Mesodermal cell (in vitro differentiated cells): Measurements from ENCODE around the gene LGR6.
"Not testable (repeated sequence)": the region's sequence is repeated elsewhere in the genome, so short reads cannot be mapped to it uniquely, and the experiment has no call there.

Source experiments
- H3K27ac ChIP-seq: 2 replicates; pipeline ENCODE4 v1.7.0; 2013; ENCODE audit warnings: mild to moderate bottlenecking, low read depth, low read length, moderate library complexity; ENCODE audit not compliant: severe bottlenecking
- H3K36me3 ChIP-seq: 2 replicates; pipeline ENCODE4 v1.7.1; 2013; ENCODE audit warnings: mild to moderate bottlenecking, low read length, moderate library complexity; ENCODE audit not compliant: control insufficient read depth, insufficient read depth
- H3K4me1 ChIP-seq: one replicate; pipeline ENCODE4 v1.7.1; 2013; ENCODE audit warnings: mild to moderate bottlenecking, low read length; ENCODE audit not compliant: insufficient read depth, control insufficient read depth, poor library complexity, severe bottlenecking
- H3K4me3 ChIP-seq: 2 replicates; pipeline ENCODE4 v1.7.0; 2013; ENCODE audit warnings: low read length, control low read depth, mild to moderate bottlenecking; ENCODE audit not compliant: insufficient read depth, poor library complexity, severe bottlenecking; ENCODE audit errors: extremely low read depth
- H3K9me3 ChIP-seq: 2 replicates; pipeline ENCODE4 v1.7.1; 2013; ENCODE audit warnings: mild to moderate bottlenecking, low read length, moderate library complexity; ENCODE audit not compliant: control insufficient read depth
- WGBS, 2 experiments: methylation state at CpG; one replicate each; pipeline ENCODE4 v1.1.5; 2013; ENCODE audit warnings: missing lambda C conversion rate in 2 of 2; ENCODE audit not compliant: insufficient coverage in 2 of 2; 5-methylcytosine and 5-hydroxymethylcytosine counted together

The LGR6 gene

GRCh38 chr1:202235856-202236837 is 42.5 kb downstream of the LGR6 start:
- H3K4me1 ChIP-seq: peaks cover 42% of the 10 kb centered on the region
- no peaks in the 10 kb centered on the region for H3K9me3 ChIP-seq
- H3K27ac ChIP-seq: peak overlapping the region; percentile 96
- H3K4me3 ChIP-seq: no peak overlapping the region
- WGBS, 2 experiments: 43 to 44% methylated on average over 13 to 15 of the region's 19 CpGs
- no peaks in the 10 kb centered on the region for H3K36me3 ChIP-seq

DNA sequence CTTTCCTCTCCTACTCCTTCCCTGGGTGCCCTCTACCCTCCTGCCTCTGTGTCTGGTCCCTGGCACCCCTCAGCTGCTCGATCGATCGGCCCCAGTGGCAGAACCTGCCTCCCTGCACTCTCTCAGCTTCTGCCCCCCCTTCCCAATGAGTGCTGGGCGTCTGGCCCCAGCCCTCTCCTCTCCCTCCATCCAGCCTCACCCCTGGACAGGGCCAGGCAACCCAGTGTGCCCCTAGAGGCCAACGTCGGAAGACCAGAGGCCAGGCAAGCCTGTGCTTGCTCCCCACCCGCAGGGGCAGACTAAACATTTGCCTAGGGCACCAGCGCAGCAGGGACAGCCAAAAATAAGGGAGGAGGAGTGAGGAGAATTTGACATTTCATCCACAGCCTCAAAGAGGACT is 43.5 kb downstream of the LGR6 start:
- WGBS, 2 experiments: 28 to 33% methylated on average over 4 to 7 of the region's 8 CpGs
- no peak overlapping the region for H3K4me3 ChIP-seq
- no peaks in the 10 kb centered on the region for H3K9me3 ChIP-seq
- peaks cover 42% of the 10 kb centered on the region for H3K4me1 ChIP-seq
- no peaks in the 10 kb centered on the region for H3K36me3 ChIP-seq
- no peak overlapping the region for H3K27ac ChIP-seq

- H3K4me3 ChIP-seq: no peak overlapping the region
- H3K9me3 ChIP-seq: no peaks in the 10 kb centered on the region
- H3K4me1 ChIP-seq: peaks cover 35% of the 10 kb centered on the region
- 97% methylated on average over 18 to 21 of the region's 22 CpGs for WGBS, 2 experiments
- no peaks in the 10 kb centered on the region for H3K36me3 ChIP-seq
- no peak overlapping the region for H3K27ac ChIP-seq
These were observed 45.3 kb downstream of the LGR6 start for GRCh38 chr1:202238914-202239313.

DNA sequence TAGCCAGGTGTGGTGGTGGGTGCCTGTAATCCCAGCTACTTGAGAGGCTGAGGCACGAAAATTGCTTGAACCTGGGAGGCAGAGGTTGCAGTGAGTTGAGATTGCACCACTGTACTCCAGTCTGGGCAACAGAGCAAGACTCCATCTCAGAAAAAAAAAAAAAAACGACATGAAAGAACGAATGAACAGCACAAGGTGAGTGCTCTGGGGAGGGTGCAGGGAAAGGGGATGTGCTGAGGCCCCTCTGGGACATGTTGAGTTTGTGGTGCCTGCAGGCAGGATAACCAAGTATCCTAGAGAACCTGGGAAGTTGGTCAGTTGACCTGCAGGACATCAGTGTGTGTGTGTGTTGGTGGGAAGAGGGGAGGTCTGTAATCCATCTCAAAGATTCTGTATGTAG is 46.6 kb downstream of the LGR6 start:
- H3K27ac ChIP-seq, H3K36me3 ChIP-seq, H3K9me3 ChIP-seq, H3K4me3 ChIP-seq: not testable (repeated sequence)
- 69% methylated on average over 3 of the region's 3 CpGs for WGBS, 2 experiments
- H3K4me1 ChIP-seq: peaks cover 21% of the 10 kb centered on the region

- H3K9me3 ChIP-seq: no peaks in the 10 kb centered on the region
- peaks cover 14% of the 10 kb centered on the region for H3K4me1 ChIP-seq
- H3K4me3 ChIP-seq: no peak overlapping the region
- WGBS, 2 experiments: 80 to 81% methylated on average over 2 to 3 of the region's 4 CpGs
- H3K36me3 ChIP-seq: no peaks in the 10 kb centered on the region
- no peak overlapping the region for H3K27ac ChIP-seq
These were observed 47.4 kb downstream of the LGR6 start for GRCh38 chr1:202240956-202241355.

- Histone ChIP-seq H3K27ac (no peak overlapping the region), H3K4me1 (peaks cover 10% of the 10 kb centered on the region), H3K9me3 (no peaks in the 10 kb centered on the region), H3K4me3 (no peak overlapping the region), H3K36me3 (no peaks in the 10 kb centered on the region)
- WGBS, 2 experiments: 96 to 100% methylated on average over 2 to 3 of the region's 6 CpGs
These were observed 47.9 kb downstream of the LGR6 start for GRCh38 chr1:202241376-202242079.

DNA sequence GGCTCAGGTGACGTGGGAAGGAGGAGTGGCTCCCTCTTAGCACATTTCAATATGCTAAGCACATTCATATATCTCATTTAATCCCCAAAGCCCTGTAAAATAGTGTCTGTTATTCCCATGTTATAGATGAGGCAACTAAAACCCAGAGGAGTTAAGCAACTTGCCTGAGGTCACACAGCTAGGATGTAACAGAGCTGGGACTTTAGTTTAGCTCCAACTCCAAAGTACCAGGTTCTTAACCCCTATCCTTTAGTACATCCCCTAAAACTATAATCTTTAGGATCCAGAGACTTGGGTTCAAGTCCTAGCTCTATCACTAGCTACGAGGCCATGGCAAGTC is 48.5 kb downstream of the LGR6 start:
- Histone ChIP-seq H3K27ac (no peak overlapping the region), H3K4me3 (no peak overlapping the region), H3K4me1 (peaks cover 5% of the 10 kb centered on the region), H3K9me3 (no peaks in the 10 kb centered on the region), H3K36me3 (no peaks in the 10 kb centered on the region)
- 86% methylated on average over 1 of the region's 2 CpGs; no CpG with 5 or more reads in 1 of the 2 experiments for WGBS, 2 experiments

DNA sequence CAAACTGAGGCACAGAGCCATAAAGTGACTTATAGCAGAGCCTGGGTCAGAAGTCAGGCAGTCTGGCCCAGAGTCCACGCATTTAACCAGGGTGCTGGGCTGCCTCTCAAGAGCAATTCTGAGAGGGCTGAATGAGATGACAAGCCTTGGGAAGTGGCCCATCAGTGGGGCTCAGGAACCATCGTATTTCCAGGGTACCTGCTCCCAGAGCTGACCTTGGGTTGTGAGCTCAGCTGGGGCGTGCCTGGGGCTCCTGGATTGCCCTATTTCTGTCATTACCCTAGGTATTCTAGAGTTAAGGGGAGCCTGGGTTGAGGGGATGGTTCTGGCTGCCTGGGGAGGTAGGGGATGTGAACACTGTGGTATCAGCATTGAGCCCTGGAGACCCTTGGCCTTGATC is 49.4 kb downstream of the LGR6 start:
- H3K27ac ChIP-seq: no peak overlapping the region
- no peaks in the 10 kb centered on the region for H3K9me3 ChIP-seq
- no peak overlapping the region for H3K4me3 ChIP-seq
- WGBS, 2 experiments: 75 to 96% methylated on average over 1 to 2 of the region's 3 CpGs
- H3K4me1 ChIP-seq: no peaks in the 10 kb centered on the region
- no peaks in the 10 kb centered on the region for H3K36me3 ChIP-seq

GRCh38 chr1:202244841-202245261 is 51.3 kb downstream of the LGR6 start:
- Histone ChIP-seq H3K36me3 (no peaks in the 10 kb centered on the region), H3K9me3 (no peaks in the 10 kb centered on the region), H3K4me3 (no peak overlapping the region), H3K4me1 (no peaks in the 10 kb centered on the region), H3K27ac (no peak overlapping the region)
- 89 to 96% methylated on average over 9 of the region's 9 CpGs for WGBS, 2 experiments

DNA sequence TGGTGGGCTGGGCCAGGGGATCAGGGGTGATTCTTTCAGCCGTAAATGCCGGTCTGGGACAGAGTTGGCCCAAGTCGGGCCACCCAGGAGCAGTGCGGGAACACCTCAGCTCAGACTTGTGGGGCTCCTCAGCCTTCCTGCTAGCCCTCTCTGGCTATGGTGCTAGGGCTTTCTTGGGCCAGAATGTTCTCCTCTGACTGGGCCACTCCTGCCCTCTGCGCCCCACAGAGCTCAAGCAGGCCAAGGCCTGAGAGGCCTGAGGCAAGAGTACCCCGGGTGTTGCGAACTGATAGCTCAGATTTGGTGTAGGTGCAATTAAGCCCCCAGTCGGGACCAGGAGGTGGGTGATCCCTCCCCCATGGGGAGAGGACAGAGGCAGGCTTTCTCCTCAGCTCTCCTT is 51.8 kb downstream of the LGR6 start:
- no peaks in the 10 kb centered on the region for H3K4me1 ChIP-seq
- no peaks in the 10 kb centered on the region for H3K36me3 ChIP-seq
- 95% methylated on average over 6 to 7 of the region's 8 CpGs for WGBS, 2 experiments
- H3K27ac ChIP-seq: no peak overlapping the region
- H3K4me3 ChIP-seq: no peak overlapping the region
- H3K9me3 ChIP-seq: no peaks in the 10 kb centered on the region

- no peaks in the 10 kb centered on the region for H3K9me3 ChIP-seq
- WGBS, 2 experiments: 88 to 89% methylated on average over 5 of the region's 6 CpGs
These were observed 53.5 kb downstream of the LGR6 start for GRCh38 chr1:202247104-202247503.

More at GRCh38 chr1:202247104-202247503, 53.5 kb downstream of the LGR6 start:
- Histone ChIP-seq H3K36me3 (no peaks in the 10 kb centered on the region), H3K4me3 (no peak overlapping the region), H3K4me1 (no peaks in the 10 kb centered on the region), H3K27ac (no peak overlapping the region)
